ENCODE results near the gene GDF11.
A peak's percentile ranks its signal among the peaks of the same experiment; 100 is the strongest.

The GDF11 gene

DNA sequence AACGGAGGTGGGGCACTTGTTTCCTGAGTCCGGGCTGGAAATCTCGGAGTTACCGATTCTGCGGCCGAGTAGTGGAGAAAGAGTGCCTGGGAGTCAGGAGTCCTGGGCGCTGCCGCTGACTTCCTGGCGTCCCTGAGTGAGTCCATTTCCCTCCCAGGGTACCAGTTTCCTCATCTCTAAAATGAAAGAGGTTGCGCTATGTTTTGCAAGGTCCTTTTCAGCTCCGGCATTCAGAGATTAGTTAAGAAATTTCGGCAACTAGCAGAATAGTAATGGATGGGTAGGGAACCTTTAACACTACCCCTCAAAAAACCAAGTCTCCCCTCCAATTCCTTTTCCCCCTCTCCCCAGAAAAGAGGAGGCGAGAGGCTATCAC lies 26.4 kb upstream of the GDF11 start:
- peak overlapping the region; percentile 87 for H3K27ac ChIP-seq (ENCODE audit: low read depth, low read length)
- no peaks in the 10 kb centered on the region for H3K9me3 ChIP-seq (ENCODE audit: control insufficient read depth in 1 of 2, low read length in 2 of 2)
- peaks cover 0 to 3% of the 10 kb centered on the region in 2 donors for H3K36me3 ChIP-seq (ENCODE audit: control insufficient read depth in 1 of 2, insufficient read depth in 2 of 2, low read length in 2 of 2)
- H3K4me1 ChIP-seq (ENCODE audit: control insufficient read depth in 1 of 2, insufficient read depth in 2 of 2, low read length in 2 of 2): peaks cover 54 to 61% of the 10 kb centered on the region in 2 donors
- H3K9ac ChIP-seq (ENCODE audit: low read depth in 1 of 2, low read length in 2 of 2): peak overlapping the region; percentile 86 to 96
- H3K27me3 ChIP-seq (ENCODE audit: control insufficient read depth in 1 of 2, insufficient read depth in 2 of 2, low read length in 2 of 2): no peaks in the 10 kb centered on the region
- peak overlapping the region; percentile 89 to 94 for H3K4me3 ChIP-seq (ENCODE audit: low read depth in 1 of 2, low read length in 2 of 2)

DNA sequence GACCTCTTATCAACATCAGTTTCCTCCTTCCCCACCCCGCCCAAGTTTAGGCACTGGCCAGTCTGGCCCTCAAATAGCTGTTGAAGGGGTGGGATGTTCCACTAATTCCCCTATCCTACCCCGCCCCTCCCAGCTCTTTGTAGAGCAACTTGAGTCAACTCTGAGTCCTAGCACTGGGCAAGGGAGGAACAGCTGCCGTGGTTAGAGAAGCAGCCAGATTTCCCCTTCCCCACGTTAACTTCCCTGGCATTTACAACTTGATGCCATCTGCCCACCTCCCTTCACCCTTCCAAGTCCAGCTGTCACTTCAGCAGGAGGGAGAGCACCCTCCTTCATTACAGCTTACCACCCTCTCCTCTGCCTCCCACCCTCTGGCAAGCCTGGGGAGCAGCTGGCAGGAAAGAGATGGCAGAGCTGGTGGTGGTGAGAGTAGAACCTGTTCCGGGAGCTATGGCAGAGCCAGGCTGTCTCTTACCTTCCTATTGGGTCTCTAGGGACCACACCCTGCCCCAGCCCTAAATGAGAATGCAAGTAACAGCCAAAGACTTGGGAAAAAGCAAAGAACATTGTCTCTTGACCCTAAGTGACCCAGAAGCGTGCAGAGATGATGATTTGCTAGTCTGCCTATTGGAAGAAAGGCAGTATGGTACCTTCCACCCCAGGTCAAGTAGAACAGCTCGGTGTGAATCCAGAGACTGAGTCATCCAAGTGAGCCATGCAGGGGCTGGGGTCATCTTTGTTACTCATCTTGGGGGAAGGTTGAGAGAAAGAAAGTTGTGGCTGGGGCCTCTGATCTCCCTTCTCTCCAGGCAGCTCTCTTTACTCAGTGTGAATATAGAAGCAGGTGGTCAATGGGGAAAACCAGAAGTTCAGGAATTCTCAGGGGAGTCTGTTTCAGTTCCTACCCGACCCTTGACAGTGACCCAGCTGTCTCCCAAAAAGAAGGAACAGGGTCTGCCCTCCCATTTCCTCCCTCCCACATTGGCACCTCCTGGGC lies 25.6 kb upstream of the GDF11 start:
- H3K27me3 ChIP-seq (ENCODE audit: control insufficient read depth in 1 of 2, insufficient read depth in 2 of 2, low read length in 2 of 2): no peaks in the 10 kb centered on the region
- no peaks in the 10 kb centered on the region for H3K9me3 ChIP-seq (ENCODE audit: control insufficient read depth in 1 of 2, low read length in 2 of 2)
- H3K9ac ChIP-seq (ENCODE audit: low read depth in 1 of 2, low read length in 2 of 2): peak overlapping the region; percentile 86 to 96
- H3K36me3 ChIP-seq (ENCODE audit: control insufficient read depth in 1 of 2, insufficient read depth in 2 of 2, low read length in 2 of 2): peaks cover 0 to 3% of the 10 kb centered on the region in 2 donors
- H3K4me1 ChIP-seq (ENCODE audit: control insufficient read depth in 1 of 2, insufficient read depth in 2 of 2, low read length in 2 of 2): peaks cover 56 to 65% of the 10 kb centered on the region in 2 donors
- H3K4me3 ChIP-seq (ENCODE audit: low read depth in 1 of 2, low read length in 2 of 2): peak overlapping the region; percentile 89 to 94
- peak overlapping the region; percentile 87 for H3K27ac ChIP-seq (ENCODE audit: low read depth, low read length)

GRCh38 chr12:55718015-55718414 lies 24.9 kb upstream of the GDF11 start:
- Histone ChIP-seq H3K27ac (ENCODE audit: low read depth, low read length) (peak overlapping the region; percentile 24), H3K9ac (ENCODE audit: low read depth in 1 of 2, low read length in 2 of 2) (peak overlapping the region in 1 of 2 donors; percentile 21), H3K36me3 (ENCODE audit: control insufficient read depth in 1 of 2, insufficient read depth in 2 of 2, low read length in 2 of 2) (peaks cover 0 to 6% of the 10 kb centered on the region in 2 donors), H3K9me3 (ENCODE audit: control insufficient read depth in 1 of 2, low read length in 2 of 2) (no peaks in the 10 kb centered on the region), H3K4me3 (ENCODE audit: low read depth in 1 of 2, low read length in 2 of 2) (peak overlapping the region in 1 of 2 donors; percentile 89), H3K4me1 (ENCODE audit: control insufficient read depth in 1 of 2, insufficient read depth in 2 of 2, low read length in 2 of 2) (peaks cover 57 to 71% of the 10 kb centered on the region in 2 donors), H3K27me3 (ENCODE audit: control insufficient read depth in 1 of 2, insufficient read depth in 2 of 2, low read length in 2 of 2) (no peaks in the 10 kb centered on the region)

DNA sequence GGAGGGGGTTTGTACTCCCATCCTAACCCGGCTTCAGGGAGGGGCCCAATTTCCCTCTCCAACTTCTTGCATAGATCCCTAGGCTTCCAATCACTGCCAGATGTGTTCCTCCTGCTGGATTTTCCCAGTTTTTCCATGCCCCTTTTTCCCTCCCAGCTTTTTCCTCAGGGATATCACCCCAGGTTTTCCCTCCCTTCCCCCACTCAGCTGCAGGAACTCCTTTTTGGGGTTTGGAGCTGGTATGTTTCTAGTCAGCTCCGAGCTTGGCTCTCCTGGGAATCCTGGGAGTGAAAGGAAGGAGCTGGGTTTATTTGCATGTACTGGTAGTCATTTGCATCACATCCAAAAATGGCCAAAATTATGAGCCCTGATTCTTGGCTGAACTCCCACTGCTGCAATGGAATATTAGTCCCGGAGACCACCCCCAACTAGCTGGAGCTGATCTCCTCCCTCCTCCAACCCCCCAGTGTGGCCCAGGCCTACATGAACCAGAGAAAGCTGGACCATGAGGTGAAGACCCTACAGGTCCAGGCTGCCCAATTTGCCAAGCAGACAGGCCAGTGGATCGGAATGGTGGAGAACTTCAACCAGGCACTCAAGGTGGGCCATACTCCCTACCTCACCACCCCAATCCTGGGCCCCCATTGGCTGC lies 24.2 kb upstream of the GDF11 start:
- Histone ChIP-seq H3K4me3 (ENCODE audit: low read depth in 1 of 2, low read length in 2 of 2) (no peak overlapping the region), H3K4me1 (ENCODE audit: control insufficient read depth in 1 of 2, insufficient read depth in 2 of 2, low read length in 2 of 2) (peaks cover 63 to 79% of the 10 kb centered on the region in 2 donors), H3K9ac (ENCODE audit: low read depth in 1 of 2, low read length in 2 of 2) (peak overlapping the region; percentile 9 to 21), H3K9me3 (ENCODE audit: control insufficient read depth in 1 of 2, low read length in 2 of 2) (no peaks in the 10 kb centered on the region), H3K27me3 (ENCODE audit: control insufficient read depth in 1 of 2, insufficient read depth in 2 of 2, low read length in 2 of 2) (no peaks in the 10 kb centered on the region), H3K36me3 (ENCODE audit: control insufficient read depth in 1 of 2, insufficient read depth in 2 of 2, low read length in 2 of 2) (peaks cover 0 to 11% of the 10 kb centered on the region in 2 donors), H3K27ac (ENCODE audit: low read depth, low read length) (no peak overlapping the region)

- Histone ChIP-seq H3K4me3 (ENCODE audit: low read depth in 1 of 2, low read length in 2 of 2) (peak overlapping the region in 1 of 2 donors; percentile 13), H3K27me3 (ENCODE audit: control insufficient read depth in 1 of 2, insufficient read depth in 2 of 2, low read length in 2 of 2) (no peaks in the 10 kb centered on the region), H3K27ac (ENCODE audit: low read depth, low read length) (peak overlapping the region; percentile 28), H3K4me1 (ENCODE audit: control insufficient read depth in 1 of 2, insufficient read depth in 2 of 2, low read length in 2 of 2) (peaks cover 69 to 85% of the 10 kb centered on the region in 2 donors), H3K36me3 (ENCODE audit: control insufficient read depth in 1 of 2, insufficient read depth in 2 of 2, low read length in 2 of 2) (peaks cover 4 to 18% of the 10 kb centered on the region in 2 donors), H3K9ac (ENCODE audit: low read depth in 1 of 2, low read length in 2 of 2) (peak overlapping the region; percentile 4 to 9), H3K9me3 (ENCODE audit: control insufficient read depth in 1 of 2, low read length in 2 of 2) (no peaks in the 10 kb centered on the region)
Measured at GRCh38 chr12:55719371-55719770, 23.6 kb upstream of the GDF11 start.

- peaks cover 5 to 25% of the 10 kb centered on the region in 2 donors for H3K36me3 ChIP-seq (ENCODE audit: control insufficient read depth in 1 of 2, insufficient read depth in 2 of 2, low read length in 2 of 2)
- peak within 1 kb of the TSS; percentile 49 for H3K27ac ChIP-seq (ENCODE audit: low read depth, low read length)
- H3K9me3 ChIP-seq (ENCODE audit: control insufficient read depth in 1 of 2, low read length in 2 of 2): no peaks in the 10 kb centered on the region
- peak within 1 kb of the TSS; percentile 57 to 59 for H3K4me3 ChIP-seq (ENCODE audit: low read depth in 1 of 2, low read length in 2 of 2)
- no peaks in the 10 kb centered on the region for H3K27me3 ChIP-seq (ENCODE audit: control insufficient read depth in 1 of 2, insufficient read depth in 2 of 2, low read length in 2 of 2)
- peaks cover 77 to 90% of the 10 kb centered on the region in 2 donors for H3K4me1 ChIP-seq (ENCODE audit: control insufficient read depth in 1 of 2, insufficient read depth in 2 of 2, low read length in 2 of 2)
- H3K9ac ChIP-seq (ENCODE audit: low read depth in 1 of 2, low read length in 2 of 2): peak within 1 kb of the TSS; percentile 46 to 48
Measured at GRCh38 chr12:55720071-55720564, 22.8 kb upstream of the GDF11 start, which contains the start of gene RDH5. RDH5 (plus strand) TSS chr12:55720393; CDS start chr12:55721185, 792 bp downstream.

GRCh38 chr12:55720894-55721444 lies 22.0 kb upstream of the GDF11 start:
- H3K9me3 ChIP-seq (ENCODE audit: control insufficient read depth in 1 of 2, low read length in 2 of 2): no peaks in the 10 kb centered on the region
- H3K9ac ChIP-seq (ENCODE audit: low read depth in 1 of 2, low read length in 2 of 2): peak overlapping the region; percentile 46 to 48
- peaks cover 71 to 85% of the 10 kb centered on the region in 2 donors for H3K4me1 ChIP-seq (ENCODE audit: control insufficient read depth in 1 of 2, insufficient read depth in 2 of 2, low read length in 2 of 2)
- H3K4me3 ChIP-seq (ENCODE audit: low read depth in 1 of 2, low read length in 2 of 2): peak overlapping the region; percentile 57 to 59
- no peaks in the 10 kb centered on the region for H3K27me3 ChIP-seq (ENCODE audit: control insufficient read depth in 1 of 2, insufficient read depth in 2 of 2, low read length in 2 of 2)
- peaks cover 12 to 33% of the 10 kb centered on the region in 2 donors for H3K36me3 ChIP-seq (ENCODE audit: control insufficient read depth in 1 of 2, insufficient read depth in 2 of 2, low read length in 2 of 2)
- H3K27ac ChIP-seq (ENCODE audit: low read depth, low read length): no peak overlapping the region

DNA sequence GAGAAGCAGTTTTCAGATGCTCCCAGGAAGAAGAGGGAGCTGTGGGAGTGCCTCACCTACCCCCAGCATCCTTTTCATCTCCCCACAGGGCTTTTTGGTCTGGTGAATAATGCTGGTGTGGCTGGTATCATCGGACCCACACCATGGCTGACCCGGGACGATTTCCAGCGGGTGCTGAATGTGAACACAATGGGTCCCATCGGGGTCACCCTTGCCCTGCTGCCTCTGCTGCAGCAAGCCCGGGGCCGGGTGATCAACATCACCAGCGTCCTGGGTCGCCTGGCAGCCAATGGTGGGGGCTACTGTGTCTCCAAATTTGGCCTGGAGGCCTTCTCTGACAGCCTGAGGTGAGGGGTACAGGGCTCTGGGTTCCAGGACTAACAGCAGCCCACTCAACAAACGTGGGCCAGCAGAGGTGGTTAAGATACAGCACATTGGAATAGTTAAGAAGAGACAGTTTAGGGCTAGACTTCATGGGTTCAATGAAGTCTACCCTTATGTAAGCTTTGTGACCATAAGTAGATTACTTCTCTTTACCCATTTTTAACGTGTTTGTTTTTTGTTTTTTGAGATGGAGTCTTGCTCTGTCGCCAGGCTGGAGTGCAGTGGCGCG lies 21.2 kb upstream of the GDF11 start:
- H3K9ac ChIP-seq (ENCODE audit: low read depth in 1 of 2, low read length in 2 of 2): peak overlapping the region; percentile 36 to 48
- H3K27ac ChIP-seq (ENCODE audit: low read depth, low read length): no peak overlapping the region
- peaks cover 70 to 84% of the 10 kb centered on the region in 2 donors for H3K4me1 ChIP-seq (ENCODE audit: control insufficient read depth in 1 of 2, insufficient read depth in 2 of 2, low read length in 2 of 2)

GRCh38 chr12:55722948-55723347 lies 20.0 kb upstream of the GDF11 start:
- Histone ChIP-seq H3K9ac (ENCODE audit: low read depth in 1 of 2, low read length in 2 of 2) (peak overlapping the region in 1 of 2 donors; percentile 18), H3K27ac (ENCODE audit: low read depth, low read length) (no peak overlapping the region), H3K4me3 (ENCODE audit: low read depth in 1 of 2, low read length in 2 of 2) (no peak overlapping the region), H3K9me3 (ENCODE audit: control insufficient read depth in 1 of 2, low read length in 2 of 2) (no peaks in the 10 kb centered on the region), H3K27me3 (ENCODE audit: control insufficient read depth in 1 of 2, insufficient read depth in 2 of 2, low read length in 2 of 2) (no peaks in the 10 kb centered on the region), H3K36me3 (ENCODE audit: control insufficient read depth in 1 of 2, insufficient read depth in 2 of 2, low read length in 2 of 2) (peaks cover 13 to 40% of the 10 kb centered on the region in 2 donors), H3K4me1 (ENCODE audit: control insufficient read depth in 1 of 2, insufficient read depth in 2 of 2, low read length in 2 of 2) (peaks cover 69 to 84% of the 10 kb centered on the region in 2 donors)

More for the DNA sequence above, 21.2 kb upstream of the GDF11 start:
- Histone ChIP-seq H3K27me3 (ENCODE audit: control insufficient read depth in 1 of 2, insufficient read depth in 2 of 2, low read length in 2 of 2) (no peaks in the 10 kb centered on the region), H3K9me3 (ENCODE audit: control insufficient read depth in 1 of 2, low read length in 2 of 2) (no peaks in the 10 kb centered on the region), H3K4me3 (ENCODE audit: low read depth in 1 of 2, low read length in 2 of 2) (peak overlapping the region; percentile 57 to 59), H3K36me3 (ENCODE audit: control insufficient read depth in 1 of 2, insufficient read depth in 2 of 2, low read length in 2 of 2) (peaks cover 13 to 40% of the 10 kb centered on the region in 2 donors)
